Sciatic nerve (tissue), 2 donors: ENCODE data around the gene CAPN13. TPM values are rescaled to one million over a fixed set of nuclear protein-coding genes. Genes with fewer than 3 reads are reported as not detected.

Source experiments
- ATAC-seq: fragments of 200-7000 bp; cut with Tn5 transposase; one replicate; pipeline ENCODE4 v1.9.1; 2020; ENCODE audit warnings: mild to moderate bottlenecking, moderate library complexity
- DNase-seq: peaks from one replicate; pipeline ENCODE4 v3.0.0-alpha.2; 2020; ENCODE audit warnings: low spot score
- intact Hi-C: fragments of 100-400 bp; cut with DNase I; formaldehyde crosslinking; loops from one replicate; pipeline ENCODE4 v1.14.2; 2022
- total RNA-seq: library from RNA; stranded (reverse); fragmentation: NEBNext Ultra II Directional; extraction: Animal tissue kit (Norgen Biotek cat#: 25700); gene quantifications from one replicate; pipeline ENCODE4 v1.2.1, GENCODE V29; 2021
- donor health status: DM: no; HTN: no; CAD: no.
- donor health status: DM: no; HTN: no; CAD: no.

The CAPN13 gene
- total RNA-seq, 1 donor from 2014 or later: 0.98 TPM

DNA sequence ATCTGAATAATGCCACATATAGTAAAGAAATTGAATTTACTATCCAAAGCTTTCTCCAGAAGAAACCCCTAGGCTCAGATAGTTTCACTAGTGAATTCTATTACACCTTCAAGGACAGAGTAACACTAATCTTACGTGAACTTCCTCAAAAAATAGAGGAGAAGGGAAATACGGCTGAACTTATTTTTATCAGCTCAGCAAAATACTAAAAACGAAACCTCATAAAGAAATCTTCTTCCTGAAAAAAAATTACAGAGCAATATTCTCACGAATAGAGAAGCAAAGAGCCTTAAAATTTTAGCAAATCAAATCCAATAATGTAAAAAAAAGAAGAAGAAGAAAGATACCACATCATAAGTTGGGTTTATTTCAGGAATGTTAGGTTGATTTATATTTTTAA is 14.7 kb downstream of the CAPN13 start:
- no peak for DNase-seq
- intact Hi-C loops: no loop called here
- ATAC-seq: no peak

- ATAC-seq (no peak), DNase-seq (no peak)
- intact Hi-C loops: no loop called here
Measured at GRCh38 chr2:30790879-30791278, 16.4 kb downstream of the CAPN13 start.

- intact Hi-C loops: no loop called here
- DNase-seq (no peak), ATAC-seq (no peak)
Measured at GRCh38 chr2:30789670-30790210, 17.5 kb downstream of the CAPN13 start.

- DNase-seq (no peak), ATAC-seq (no peak)
- intact Hi-C loops: no loop called here
Measured at GRCh38 chr2:30786923-30787685, 20.1 kb downstream of the CAPN13 start.

- intact Hi-C loops: no loop called here
Measured at GRCh38 chr2:30784682-30785081, 22.6 kb downstream of the CAPN13 start.

DNA sequence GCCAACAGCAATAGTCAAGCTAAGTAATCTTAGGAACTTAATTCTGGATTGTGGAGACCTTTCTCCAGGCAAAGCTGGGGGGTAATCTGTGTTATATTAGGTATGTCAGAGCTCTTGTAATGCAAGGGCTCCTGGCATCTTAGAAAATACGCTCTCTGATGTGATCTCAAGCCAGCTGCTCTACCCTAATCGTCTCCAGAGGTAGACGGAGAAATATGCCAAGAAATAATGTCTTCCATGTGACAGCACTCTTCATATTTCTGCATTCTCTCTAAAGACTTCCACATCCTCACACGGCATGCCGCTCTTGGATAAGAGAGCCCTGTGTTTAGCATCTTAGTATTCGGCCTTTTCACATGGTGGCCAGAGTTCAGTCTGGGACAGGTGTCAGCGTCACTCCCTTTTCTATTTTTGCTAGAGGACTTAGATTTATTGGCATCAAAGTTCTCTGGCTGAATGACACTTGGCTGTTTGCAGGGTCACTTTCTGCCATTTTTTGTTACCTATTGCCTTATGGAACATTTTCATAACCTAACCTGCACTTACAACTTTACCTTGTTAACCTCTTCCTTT is 25.2 kb downstream of the CAPN13 start:
- ATAC-seq: no peak

More at GRCh38 chr2:30784682-30785081, 22.6 kb downstream of the CAPN13 start:
- ATAC-seq (no peak), DNase-seq (no peak)

GRCh38 chr2:30781451-30781850 is 25.8 kb downstream of the CAPN13 start:
- intact Hi-C loops: no loop called here
- DNase-seq (no peak), ATAC-seq (no peak)

More for the DNA sequence above, 25.2 kb downstream of the CAPN13 start:
- intact Hi-C loops: no loop called here
- DNase-seq: no peak

DNA sequence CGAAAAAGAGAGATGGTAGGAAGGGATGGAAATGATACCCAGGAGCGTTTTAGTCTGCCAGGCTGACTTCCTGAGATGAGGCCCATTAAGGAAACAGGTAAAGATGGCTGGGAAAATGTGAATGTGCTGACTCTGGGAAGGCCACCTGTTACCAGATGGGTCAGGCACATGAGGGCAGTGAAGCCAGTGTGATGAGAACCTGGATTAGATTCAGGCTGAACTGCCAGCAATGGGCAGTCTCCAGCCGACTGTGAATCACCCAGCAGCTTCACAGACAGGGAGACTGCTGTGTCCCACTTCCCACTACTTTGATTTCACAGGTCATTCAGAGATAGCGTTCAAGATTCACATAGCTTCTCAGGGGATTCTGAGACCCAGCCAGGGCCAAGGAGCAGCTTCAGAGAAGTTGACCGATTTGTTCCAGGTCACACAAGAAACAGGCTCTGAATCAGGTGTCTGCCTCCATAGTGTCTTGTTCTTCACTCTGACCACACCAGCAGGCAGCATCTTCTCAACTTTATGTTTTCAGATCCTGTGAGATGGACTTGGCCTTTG is 26.4 kb downstream of the CAPN13 start:
- DNase-seq: no peak
- ATAC-seq: no peak
- intact Hi-C loops: no loop called here

DNA sequence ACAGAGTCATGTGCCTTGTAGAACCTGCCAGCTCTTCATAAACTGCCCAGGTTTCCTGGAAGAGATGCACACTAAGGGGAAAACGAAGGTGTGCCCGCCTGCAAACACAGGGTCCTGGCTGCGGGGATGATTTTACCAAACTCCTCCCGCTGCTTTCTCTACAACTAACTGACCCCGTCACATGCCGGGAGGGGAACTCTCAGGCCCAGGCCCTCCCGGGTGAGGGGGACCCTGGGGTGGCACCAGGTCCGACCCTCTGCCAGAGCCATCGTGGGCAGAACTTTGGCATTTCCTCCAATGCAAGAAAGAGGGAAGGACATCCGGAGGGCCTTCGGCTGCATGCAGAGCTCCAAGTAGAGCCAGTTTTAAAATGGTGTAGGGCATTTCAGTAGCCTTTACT is 28.6 kb downstream of the CAPN13 start:
- ATAC-seq: no peak
- no peak for DNase-seq
- intact Hi-C loops: no loop called here

GRCh38 chr2:30777661-30778505 is 29.4 kb downstream of the CAPN13 start:
- DNase-seq (no peak), ATAC-seq (no peak)
- intact Hi-C loops: no loop called here

DNA sequence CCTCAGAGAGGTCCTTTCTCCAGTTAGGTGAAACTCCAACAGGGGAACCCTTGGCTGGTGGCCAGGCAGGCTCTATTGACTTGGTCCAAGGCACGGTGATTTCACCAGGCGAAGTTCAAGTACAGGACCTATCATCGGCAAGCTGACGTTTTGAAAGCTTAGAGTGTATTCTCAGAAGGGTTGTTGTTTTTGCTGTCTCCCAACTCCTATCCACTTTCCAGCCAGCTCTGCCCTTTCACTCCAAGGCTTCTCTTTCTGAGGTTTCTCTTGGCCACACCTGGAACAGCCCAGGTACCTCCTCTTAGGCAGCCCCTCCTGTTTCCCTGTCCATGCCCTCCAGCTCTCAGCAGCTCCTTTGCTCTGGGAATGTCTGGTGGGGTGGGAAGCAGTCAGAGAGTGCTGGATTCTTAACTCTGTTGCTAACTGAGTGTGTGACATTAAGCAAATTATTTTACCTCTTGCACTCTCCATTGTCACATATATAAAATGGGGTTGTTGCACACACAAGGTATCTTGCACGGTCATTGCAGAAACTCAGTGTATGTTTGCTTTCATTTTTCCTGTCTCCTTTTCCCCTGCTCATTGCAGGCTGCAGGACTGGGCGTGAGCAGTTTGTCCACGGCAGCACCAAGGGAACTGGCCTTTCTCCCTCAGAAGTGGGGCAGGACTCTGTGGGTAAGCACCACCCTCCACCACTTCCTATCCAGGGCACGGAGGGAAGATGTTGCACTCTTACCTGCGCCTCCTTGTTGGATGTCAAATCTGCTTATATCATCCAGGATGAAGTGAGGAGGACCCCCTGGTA is 30.2 kb downstream of the CAPN13 start:
- intact Hi-C loops: no loop called here
- ATAC-seq (no peak), DNase-seq (no peak)

GRCh38 chr2:30775833-30776232 is 31.4 kb downstream of the CAPN13 start:
- DNase-seq: no peak
- no peak for ATAC-seq
- intact Hi-C loops: no loop called here

GRCh38 chr2:30772021-30772705 is 35.1 kb downstream of the CAPN13 start:
- intact Hi-C loops: no loop called here
- no peak for ATAC-seq
- DNase-seq: no peak

DNA sequence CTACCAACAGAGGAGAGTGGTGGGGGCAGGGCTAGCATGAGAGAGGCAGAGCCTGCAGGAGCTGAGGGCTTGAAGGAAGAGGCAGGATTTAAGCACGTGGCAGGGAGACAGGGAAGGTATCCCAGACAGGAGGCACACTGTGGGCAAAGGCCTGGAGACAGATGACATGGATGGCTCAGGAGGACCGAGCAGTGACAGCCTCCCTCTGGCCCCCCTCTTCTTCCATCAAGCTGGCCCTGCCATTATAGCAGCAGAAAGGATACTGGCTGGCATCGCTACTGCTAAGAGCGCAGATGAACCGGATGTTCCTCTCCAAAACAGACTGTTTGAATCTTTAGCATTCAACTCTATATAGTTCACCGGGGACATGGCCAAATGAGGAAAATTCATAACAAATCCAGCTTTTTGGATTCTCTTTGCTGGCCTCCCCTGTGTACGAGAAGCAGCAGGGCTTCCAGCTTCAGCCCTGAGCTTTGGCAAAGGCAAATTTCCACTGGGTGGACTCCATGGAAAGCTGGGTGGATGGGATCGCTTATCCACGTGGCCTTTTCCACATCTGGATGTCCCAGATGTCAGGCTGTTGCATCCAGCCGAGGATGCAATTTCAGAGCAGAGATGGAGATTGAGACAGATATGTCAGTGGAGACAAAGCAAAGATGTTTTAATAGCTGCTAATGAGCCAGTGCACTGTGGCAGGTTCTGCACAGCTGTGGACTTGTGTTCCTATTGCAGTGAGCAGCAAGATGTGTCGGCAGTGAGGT is 36.2 kb downstream of the CAPN13 start:
- no peak for ATAC-seq
- DNase-seq: no peak
- intact Hi-C loops: no loop called here

- no peak for DNase-seq
Measured at GRCh38 chr2:30769891-30770462, 37.3 kb downstream of the CAPN13 start.

GRCh38 chr2:30769481-30769780 is 37.8 kb downstream of the CAPN13 start:
- intact Hi-C loops: no loop called here
- DNase-seq (no peak), ATAC-seq (no peak)

More at GRCh38 chr2:30769891-30770462, 37.3 kb downstream of the CAPN13 start:
- no peak for ATAC-seq
- intact Hi-C loops: no loop called here
